ENCODE results near the gene HTRA3.

Gene HTRA3

DNA sequence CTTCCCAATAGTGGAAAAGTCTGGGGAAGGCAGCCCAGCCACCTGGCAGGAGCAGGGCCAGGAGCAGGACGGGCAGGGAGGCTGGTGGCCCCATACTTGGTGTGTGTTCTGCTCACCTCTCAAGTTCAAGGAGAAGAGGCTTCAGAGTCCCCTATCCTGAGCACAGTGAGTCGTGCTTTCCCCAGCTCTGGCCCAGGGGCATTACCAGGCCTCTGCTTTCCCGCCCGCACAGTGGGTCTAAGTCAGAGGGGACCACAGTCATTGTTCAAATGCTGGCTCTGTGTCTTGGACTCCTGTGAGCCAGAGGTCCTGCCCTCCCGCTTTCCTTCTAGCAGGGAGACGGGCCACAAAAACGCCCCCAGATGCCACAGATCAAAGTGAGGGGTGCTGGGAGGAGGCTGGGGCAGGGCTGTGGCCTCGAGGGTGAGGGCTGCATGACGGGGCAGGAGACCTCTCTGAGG, 27.6 kb downstream of the HTRA3 start:
- no peak for DNase-seq

DNA sequence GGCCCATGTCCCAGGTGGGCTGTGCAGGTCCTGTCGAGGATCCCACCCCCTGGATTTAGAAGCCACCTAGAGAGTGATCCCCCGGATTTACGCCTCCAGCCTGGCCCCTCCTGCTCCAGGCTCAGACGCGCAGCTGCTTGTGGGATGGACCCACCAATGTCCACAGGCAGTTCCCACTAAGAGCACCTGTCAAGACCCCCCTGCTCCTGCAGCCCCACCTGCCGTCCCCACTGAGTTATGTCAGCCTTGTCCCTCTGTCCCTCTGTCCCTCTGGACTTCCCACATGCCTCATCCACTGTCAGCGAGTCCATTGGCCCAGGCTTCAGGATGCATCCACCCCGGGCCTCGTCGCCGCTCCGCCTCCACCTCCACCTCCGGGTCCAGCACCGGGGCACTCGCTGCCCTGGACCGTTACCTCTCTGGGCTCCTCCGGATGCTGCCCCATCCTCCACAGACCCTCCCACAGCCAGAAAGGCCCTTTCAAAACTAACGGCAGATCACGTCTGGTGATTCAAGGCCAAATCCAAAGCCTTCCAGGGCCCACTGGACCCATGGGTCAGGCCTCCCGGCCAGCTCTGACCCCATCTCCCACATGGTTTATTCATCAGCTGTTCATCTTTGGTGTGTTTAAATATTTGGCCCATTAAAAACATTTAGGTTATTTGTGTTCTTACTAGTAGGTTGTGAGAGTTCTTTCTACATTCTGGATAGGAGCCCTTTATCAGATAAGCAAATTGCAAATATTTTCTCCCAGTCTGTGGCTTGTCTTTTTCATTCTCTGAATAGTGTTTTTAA, 28.3 kb downstream of the HTRA3 start:
- no peak for DNase-seq

DNA sequence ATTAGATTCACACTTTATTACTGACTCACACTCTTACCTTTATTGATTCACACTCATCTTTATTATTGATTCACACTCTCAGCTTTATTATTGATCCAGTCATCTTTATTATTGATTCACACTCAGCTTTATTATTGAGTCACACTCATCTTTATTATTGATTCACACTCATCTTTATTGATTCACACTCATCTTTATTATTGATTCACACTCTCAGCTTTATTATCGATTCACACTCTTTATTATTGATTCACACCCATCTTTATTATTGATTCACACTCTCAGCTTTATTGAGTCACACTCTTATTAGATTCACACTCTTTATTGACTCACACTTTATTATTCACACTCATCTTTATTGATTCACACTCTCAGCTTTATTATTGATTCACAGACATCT, 31.3 kb downstream of the HTRA3 start:
- DNase-seq: no peak

DNA sequence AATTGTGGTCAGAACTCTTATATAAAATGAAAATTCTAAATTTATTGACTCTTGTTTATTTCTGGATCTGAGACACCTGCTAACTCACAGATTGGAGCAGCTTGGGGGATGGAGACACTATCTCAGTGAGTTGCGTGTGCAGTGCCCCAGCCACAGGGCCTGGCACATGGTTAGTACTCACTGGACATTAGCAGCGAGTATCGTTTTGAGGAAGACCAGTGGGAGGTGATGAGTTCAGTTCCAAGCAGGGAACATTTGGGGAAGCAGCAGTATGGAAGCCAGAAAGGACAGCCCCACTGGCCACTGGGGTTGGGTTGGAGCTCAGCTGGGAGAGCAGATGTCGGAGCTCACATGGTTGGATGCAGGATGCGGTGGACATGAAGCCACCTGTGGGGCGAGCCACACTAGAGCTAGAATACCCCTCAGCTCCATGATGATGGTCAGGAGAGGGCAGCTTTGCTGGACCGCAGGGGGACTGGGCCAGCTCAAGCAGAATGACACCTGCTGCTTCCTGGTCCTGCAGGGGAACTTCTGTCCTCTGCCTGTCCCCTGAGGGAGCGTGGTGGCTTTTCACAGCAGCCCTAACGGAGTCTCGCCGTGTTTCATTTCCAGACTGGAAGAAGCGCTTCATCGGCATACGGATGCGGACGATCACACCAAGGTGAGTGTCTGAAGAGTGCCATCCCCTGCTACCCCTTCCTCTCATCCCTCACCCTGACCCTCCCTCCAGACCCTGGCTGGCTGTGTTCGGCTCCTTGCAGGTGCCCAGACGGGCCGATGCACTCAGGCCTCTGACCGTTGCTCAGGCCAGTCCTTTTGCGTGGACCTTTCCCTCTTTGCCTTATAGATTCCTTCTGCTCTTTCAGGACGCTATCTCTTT, 32.5 kb downstream of the HTRA3 start:
- no peak for DNase-seq

DNA sequence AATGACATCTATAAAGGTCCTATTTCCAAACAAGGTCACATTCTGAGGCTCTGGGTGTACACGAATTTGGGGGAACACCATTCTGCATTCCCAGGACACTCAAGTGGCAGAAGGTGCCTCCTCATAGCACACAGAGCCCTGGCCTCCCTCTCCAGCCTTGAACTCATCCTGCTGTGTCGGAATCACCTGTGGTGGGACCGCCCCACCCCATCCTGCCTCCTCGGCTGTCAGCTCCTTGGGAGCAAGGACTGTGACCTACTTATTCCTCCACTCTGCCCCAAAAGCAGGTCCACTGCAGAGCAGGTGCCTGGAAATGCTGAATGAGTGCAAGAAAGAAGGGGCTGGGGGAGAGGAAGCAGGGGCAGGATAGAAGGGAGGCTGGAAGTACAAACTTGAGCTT, 33.5 kb downstream of the HTRA3 start:
- DNase-seq: no peak

DNA sequence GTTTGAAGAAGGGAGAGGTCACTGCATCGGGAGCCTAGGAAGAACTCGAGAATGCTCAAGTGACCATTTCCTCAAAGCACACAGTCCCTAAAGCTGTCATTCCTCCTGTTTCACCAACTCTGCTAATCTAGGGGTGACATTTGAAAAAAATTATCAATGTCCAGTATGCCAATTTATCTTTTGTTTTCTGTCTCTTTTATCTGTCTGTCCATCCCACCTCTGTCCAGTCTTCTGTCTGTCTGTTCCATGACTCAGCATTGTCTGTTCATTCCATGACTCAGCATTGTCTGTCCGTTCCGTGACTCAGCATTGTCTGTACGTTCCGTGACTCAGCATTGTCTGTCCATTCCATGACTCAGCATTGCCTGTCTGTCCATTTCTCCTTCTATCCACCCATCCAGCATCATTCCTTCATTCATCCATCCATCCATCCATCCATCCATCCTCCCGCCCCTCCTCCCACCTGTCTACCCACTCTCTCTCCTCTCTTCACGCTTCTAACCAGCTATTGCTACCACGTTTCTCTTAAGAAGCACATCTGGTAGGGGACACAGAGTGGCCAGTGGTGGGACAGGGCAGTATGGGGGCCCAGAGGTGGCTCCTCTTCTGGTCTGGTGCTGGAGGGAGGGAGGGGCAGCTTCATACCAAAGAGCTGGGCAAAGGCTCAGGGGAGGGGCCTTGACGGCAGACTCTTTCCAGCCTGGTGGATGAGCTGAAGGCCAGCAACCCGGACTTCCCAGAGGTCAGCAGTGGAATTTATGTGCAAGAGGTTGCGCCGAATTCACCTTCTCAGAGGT, 34.1 kb downstream of the HTRA3 start:
- DNase-seq: peak; percentile 71

DNA sequence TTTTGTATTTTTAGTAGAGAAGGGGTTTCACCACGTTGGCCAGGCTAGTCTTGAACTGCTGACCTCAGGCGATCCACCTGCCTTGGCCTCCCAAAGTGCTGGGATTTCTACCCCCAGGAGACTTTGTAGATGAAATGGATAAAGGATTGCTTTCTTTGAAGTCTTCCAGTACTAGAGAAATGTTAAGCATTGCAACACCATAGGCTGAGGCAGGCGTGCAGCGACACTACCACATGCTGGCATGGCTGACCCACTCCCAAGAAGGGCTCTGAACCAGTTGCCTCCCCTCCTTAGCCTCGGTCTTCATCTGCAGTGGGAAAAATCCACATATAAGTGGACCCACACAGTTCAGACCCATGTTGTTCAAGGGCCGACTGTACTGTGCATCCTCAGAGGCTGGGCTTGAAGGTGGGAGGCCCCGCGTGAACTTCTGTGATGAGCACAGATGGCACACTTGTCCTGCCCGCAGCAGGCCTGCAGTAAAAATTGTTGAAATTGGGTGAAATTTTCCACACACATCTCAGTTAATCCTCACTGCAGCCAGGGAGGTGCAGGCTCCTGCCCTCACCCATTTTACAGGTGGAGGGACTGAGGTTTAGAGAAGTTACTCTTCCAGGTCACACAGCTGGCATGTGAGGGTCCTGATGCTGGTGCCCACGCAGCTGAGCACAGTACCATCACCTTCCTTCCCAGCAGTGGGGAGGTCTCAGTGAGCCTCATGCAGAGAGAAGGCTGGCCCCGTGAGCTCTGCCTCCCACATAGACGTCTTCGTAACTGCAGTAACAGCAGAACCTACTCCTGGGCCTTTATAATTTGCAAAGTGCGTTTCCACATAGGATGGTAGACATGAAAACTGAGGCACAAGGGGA, 35.5 kb downstream of the HTRA3 start:
- DNase-seq: no peak

DNA sequence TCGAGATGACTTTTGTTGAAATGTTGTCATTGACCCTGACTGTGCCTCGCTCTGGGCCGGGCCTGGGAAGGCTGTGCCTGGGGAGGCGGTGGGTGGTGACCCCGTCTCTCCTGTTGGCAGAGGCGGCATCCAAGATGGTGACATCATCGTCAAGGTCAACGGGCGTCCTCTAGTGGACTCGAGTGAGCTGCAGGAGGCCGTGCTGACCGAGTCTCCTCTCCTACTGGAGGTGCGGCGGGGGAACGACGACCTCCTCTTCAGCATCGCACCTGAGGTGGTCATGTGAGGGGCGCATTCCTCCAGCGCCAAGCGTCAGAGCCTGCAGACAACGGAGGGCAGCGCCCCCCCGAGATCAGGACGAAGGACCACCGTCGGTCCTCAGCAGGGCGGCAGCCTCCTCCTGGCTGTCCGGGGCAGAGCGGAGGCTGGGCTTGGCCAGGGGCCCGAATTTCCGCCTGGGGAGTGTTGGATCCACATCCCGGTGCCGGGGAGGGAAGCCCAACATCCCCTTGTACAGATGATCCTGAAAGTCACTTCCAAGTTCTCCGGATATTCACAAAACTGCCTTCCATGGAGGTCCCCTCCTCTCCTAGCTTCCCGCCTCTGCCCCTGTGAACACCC, 36.4 kb downstream of the HTRA3 start:
- no peak for DNase-seq

DNA sequence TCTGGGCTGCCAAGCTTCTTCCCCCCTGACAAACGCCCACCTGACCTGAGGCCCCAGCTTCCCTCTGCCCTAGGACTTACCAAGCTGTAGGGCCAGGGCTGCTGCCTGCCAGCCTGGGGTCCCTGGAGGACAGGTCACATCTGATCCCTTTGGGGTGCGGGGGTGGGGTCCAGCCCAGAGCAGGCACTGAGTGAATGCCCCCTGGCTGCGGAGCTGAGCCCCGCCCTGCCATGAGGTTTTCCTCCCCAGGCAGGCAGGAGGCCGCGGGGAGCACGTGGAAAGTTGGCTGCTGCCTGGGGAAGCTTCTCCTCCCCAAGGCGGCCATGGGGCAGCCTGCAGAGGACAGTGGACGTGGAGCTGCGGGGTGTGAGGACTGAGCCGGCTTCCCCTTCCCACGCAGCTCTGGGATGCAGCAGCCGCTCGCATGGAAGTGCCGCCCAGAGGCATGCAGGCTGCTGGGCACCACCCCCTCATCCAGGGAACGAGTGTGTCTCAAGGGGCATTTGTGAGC, 37.0 kb downstream of the HTRA3 start:
- no peak for DNase-seq

DNA sequence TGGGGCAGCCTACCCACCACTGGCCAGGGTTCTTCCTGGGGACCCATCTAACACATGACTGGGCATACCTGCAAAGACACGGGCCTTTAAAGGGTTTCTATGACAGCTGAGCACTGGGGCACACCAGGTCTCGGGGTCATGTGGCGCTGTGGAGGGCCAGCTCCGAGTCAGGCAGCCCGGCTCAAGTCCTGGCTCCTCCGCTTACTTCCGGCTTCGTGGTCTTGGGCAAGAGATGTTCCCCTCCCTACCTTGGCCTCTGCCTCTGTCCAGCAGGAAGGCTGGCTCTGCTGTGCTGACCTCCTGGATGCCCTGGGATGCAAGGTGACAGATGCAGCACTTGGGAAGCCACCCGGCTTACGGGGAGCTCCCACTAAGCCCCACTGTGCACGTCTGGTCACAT, 37.6 kb downstream of the HTRA3 start:
- no peak for DNase-seq

DNA sequence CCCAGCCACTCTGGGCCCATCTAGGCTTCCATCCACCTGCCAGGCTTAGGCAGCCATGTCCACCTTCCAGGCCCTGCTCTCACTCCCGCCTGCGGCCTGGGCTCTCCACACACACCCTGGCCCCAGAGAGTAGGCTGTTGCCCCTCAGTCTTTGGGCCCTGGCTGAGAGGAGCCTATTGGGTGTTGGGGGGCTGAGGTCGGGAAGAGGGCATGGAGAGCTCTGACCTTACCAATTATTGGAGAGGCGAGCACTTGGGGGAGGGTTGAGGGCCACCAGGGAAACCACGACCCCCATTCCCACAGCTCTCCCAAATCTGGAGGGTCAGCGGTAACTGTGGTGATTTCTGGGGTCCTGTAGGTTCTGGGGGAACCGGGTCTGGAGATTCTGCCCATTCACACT, 38.2 kb downstream of the HTRA3 start:
- no peak for DNase-seq

DNA sequence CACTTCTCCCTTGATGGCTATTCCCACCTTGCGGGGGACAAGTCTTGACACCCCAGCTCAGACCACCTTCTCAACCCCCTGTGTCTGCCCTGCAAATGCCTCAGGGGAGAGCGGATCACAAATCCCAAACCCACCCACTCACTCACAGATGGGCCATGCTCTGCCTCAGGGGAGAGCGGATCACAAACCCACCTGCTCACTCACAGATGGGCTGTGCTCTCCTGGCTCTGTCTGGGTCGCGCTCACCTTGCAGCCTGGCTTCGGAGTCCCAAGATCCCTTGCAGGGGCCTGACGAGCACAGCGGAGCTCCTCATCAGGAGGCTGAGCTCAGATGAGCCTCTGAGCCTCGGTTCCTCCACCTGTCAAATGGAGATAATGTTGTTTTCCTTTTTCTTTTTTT, 38.6 kb downstream of the HTRA3 start:
- no peak for DNase-seq

DNA sequence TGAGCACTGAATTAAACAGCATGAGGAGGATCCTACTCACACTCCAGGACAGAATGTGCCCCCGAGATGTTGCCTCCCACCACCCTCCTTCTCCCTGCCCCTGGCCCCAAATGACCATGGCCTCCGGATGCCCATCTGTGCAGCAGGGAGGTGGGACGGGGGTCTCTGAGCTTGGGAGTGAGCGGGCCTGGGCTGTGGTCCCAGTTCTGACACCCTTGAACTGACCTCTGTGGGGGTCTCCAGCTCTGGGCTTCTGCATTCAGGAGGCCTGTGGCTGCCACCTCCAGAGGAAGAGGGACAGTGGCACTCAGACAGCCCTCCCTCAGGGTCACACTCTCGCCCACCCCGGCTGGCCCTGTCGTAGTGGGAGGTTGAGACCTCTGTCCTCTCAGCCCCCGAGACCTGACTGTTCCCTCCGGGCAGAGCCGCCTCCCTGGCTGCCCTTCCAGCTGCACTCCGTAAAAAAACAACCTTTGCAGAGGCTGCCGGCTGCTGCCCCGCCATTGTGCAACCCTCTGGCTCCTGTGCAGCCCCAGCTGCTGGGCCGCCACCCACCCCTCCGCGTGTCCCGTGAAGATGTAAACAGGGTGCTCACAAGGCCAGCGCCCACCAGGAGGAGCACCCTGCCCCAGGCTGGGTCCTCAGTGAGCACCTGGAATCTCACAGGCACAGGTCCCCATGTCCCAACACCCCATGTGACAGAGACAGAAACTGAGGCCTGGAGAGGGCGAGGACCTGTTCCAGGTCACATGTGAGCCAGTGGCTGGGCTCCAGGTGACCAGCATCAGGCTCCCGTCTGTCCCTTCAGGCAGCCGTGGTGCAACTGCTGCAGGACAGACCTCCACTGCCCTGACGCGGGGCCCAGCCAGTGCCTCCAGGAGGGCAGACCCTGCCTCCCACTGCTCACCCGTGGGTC, 39.6 kb downstream of the HTRA3 start:
- DNase-seq: no peak

DNA sequence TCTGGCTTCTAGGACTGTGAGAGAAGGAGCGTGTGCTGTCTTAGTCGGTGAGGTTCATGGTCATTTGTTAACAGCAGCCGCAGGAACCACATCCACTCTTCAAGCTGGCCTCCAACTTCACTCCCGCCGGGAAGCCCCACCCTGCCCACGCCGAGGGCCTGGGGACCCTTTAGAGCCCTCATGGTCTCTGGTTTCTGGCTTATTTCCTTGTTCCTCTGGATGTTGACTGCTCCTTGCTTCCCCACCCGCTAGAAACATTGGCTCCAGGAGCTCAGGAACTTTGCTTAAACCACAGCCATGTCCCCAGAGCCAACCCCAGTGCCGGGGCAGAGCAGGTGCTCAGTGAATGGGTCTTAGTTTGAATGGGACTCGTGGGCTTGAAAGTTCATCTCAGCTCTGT, 40.8 kb downstream of the HTRA3 start:
- DNase-seq: no peak

DNA sequence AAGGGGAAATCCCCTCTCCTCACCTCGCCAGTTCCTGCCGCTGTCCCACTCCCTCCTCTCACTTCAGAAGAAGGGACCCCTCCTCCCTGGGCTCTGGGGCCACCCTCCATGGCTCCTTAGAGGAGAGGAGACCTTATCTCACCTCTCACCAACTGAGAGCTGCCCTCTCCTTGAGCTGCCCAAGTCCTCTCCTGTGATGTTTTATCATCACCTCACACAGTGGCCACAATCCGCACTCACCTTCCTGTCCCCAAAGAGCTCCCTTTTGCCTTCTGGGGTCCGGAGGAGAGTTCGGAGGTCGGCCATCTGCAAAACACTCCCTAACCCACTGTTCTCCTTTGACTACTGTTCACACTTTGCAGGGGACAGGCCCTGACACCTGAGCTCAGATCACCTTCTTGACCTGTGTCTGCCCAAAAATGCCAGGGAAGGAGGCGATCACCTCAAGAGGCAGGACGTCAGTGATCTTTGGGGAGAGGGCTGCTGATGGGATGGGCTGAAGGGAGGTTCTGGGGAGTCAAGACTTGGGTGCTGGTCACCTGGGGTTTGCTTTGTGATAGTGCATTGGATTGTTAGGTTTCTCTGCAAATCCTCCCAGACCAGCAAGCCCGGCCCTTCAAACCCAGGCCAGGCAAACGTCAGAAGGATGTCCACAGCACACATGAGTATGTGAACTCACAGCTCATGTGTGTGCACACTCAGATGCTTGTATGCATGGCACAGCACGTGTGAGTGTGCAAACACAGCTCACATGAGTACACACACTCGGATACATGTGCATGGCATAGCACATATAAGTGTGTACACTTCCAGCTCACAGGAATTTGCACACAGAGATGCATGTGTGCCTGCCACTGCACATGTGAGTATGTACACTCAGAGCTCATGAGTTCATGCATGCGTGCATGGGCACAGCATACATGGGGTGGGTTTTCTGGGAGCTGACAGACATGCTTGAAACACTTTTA, 41.8 kb downstream of the HTRA3 start:
- DNase-seq: no peak

DNA sequence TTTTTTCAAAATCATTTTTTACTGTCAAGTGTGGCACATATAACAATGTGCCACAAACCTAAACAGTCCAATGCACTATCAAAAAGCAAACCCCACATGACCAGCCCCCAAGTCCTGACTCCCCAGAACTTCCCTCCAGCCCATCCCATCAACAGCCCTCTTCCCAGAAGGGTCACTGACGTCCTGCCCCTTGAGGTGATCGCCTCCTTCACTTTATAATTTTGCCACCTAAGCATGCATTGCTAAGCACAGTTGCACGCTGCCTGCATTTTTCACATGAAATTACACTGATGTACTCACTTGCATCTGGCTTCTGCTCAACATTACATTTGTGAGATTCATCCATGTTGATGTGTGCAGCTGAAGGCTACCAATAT, 42.5 kb downstream of the HTRA3 start:
- no peak for DNase-seq

DNA sequence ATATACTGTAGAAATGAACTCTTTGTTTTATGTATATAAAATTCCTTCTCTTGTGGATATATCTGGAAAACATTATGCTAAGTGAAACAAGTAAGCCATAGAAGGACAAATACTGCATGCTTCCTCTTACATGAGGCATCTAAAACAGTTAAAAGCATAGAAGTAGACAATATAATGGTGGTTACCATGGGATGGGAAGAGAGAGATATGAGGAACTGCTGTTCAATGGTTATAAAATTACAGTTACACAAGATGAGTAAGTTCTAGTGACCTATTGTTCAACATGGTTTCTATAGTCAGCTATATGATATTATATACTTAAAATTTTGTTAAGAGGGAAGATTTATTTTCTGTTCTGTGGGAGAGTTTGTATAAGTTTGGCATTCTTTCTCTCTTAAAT, 43.4 kb downstream of the HTRA3 start:
- no peak for DNase-seq

DNA sequence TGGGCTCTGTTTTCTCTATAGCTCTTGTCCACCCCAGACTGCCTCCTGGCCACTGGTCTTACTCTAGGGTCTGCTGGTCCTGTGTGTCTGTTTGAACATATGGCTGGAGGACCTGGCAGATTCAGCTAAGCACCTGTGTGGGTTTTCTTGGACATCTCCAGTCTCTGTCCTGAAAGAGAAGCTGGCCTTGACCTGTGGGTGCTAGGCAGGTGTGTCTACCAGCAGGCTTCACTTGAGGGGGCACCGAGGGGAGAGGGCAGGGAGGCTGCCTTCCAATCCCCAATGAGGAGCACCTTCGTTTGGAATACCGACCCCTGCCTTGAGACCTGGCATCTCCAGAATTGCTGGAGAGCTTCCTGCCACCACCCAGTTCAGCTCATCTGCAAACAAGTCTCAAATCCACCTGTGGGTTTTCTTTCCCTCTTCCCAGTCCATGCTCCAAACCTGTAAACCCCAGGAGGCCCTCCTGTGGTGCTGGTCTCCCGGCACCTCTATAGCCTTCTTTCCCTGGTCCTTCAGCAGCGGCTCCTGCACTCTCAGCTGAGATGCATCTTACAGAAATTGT, 45.2 kb downstream of the HTRA3 start:
- no peak for DNase-seq

All from kidney glomerular epithelial cell (primary cell).